Fibroblast of lung (primary cell): Measurements from ENCODE around the gene HDAC4. TPM values are rescaled to one million over a fixed set of nuclear protein-coding genes. Genes with fewer than 3 reads are reported as not detected.

Experiments used
- DNase-seq, 2 donors: peaks; one replicate each; pipeline versions ENCODE4 v3.0.0 to v3.0.0-alpha.2; 2010; ENCODE audit warnings: low read depth in 2 of 2
- H2AFZ ChIP-seq: 2 replicates; pipeline ENCODE4 v1.5.1; 2012; ENCODE audit warnings: low read length, control low read depth, inconsistent platforms
- H3K27ac ChIP-seq: 2 replicates; pipeline ENCODE4 v1.5.1; 2011; ENCODE audit warnings: low read length, control low read depth; ENCODE audit not compliant: insufficient read depth
- H3K27me3 ChIP-seq: 2 replicates; pipeline ENCODE4 v1.5.1; 2011; ENCODE audit warnings: mild to moderate bottlenecking, low read length; ENCODE audit not compliant: control insufficient read depth, insufficient read depth
- H3K36me3 ChIP-seq: 2 replicates; pipeline ENCODE4 v1.5.1; 2011; ENCODE audit warnings: low read length; ENCODE audit not compliant: control insufficient read depth, insufficient read depth
- H3K4me1 ChIP-seq: 2 replicates; pipeline ENCODE4 v1.5.1; 2011; ENCODE audit warnings: low read length; ENCODE audit not compliant: control insufficient read depth, insufficient read depth; ENCODE audit errors: extremely low read depth
- H3K4me2 ChIP-seq: 2 replicates; pipeline ENCODE4 v1.5.1; 2011; ENCODE audit warnings: low read length, control low read depth; ENCODE audit not compliant: insufficient read depth; ENCODE audit errors: extremely low read depth
- H3K4me3 ChIP-seq, 4 experiments: fragments of 200-600 bp in 1 of 4; sonication (generic) in 1 of 4; replicated peaks in 1 of 4; 2 replicates each; pipeline ENCODE4 v1.5.1; 2011 to 2016; ENCODE audit warnings: low read length in 4 of 4, low read depth in 3 of 4, mild to moderate bottlenecking in 3 of 4, control low read depth in 2 of 4, inconsistent platforms in 1 of 4, mixed read lengths in 1 of 4; ENCODE audit not compliant: insufficient read depth in 1 of 4; ENCODE audit errors: control extremely low read depth in 1 of 4
- H3K79me2 ChIP-seq: 2 replicates; pipeline ENCODE4 v1.5.1; 2012; ENCODE audit warnings: mild to moderate bottlenecking, low read length, inconsistent platforms; ENCODE audit not compliant: control insufficient read depth, insufficient read depth
- H3K9ac ChIP-seq: 2 replicates; pipeline ENCODE4 v1.5.1; 2011; ENCODE audit warnings: mild to moderate bottlenecking, low read length, control low read depth; ENCODE audit not compliant: insufficient read depth
- H3K9me3 ChIP-seq: 2 replicates; pipeline ENCODE4 v1.5.1; 2012; ENCODE audit warnings: low read depth, low read length; ENCODE audit not compliant: control insufficient read depth, insufficient read depth
- H4K20me1 ChIP-seq: 2 replicates; pipeline ENCODE4 v1.5.1; 2011; ENCODE audit warnings: low read length; ENCODE audit not compliant: control insufficient read depth, insufficient read depth; ENCODE audit errors: extremely low read depth
- EZH2 ChIP-seq: IDR thresholded peaks from 2 replicates; pipeline ENCODE4 v1.5.1; 2012; ENCODE audit warnings: low read length, control low read depth, mild to moderate bottlenecking; ENCODE audit errors: missing control alignments
- polyA plus RNA-seq, 2 donors: library from polyadenylated mRNA; depleted of rRNA in 1 of 2; stranded (reverse) in 1 of 2; unstranded in 1 of 2; fragments of >200 nt; gene quantifications; 2 replicates each; pipeline ENCODE4 v1.2.1, GENCODE V29; 2011 to 2012; ENCODE audit warnings: missing spikeins in 1 of 2
- total RNA-seq: library from RNA; depleted of rRNA; stranded (reverse); fragments of >200 nt; gene quantifications from 2 replicates; pipeline ENCODE4 v1.2.1, GENCODE V29; 2014
- TF ChIP-seq, protein P1 (sequence below), 2 donors: IDR thresholded peaks in 1 of 2; conservative IDR thresholded peaks in 1 of 2; 1 replicate in 1 of 2; 2 replicates in 1 of 2; pipeline ENCODE4 v1.5.1; 2011 to 2012; ENCODE audit warnings: low read length in 2 of 2, control low read depth in 1 of 2, inconsistent platforms in 1 of 2, low read depth in 1 of 2, mild to moderate bottlenecking in 1 of 2

HDAC4 gene
- total and polyA plus RNA-seq, 2 donors (not counting 1 experiment from before 2014, with no cell fraction given), result 7.4 to 19.8 TPM

DNA sequence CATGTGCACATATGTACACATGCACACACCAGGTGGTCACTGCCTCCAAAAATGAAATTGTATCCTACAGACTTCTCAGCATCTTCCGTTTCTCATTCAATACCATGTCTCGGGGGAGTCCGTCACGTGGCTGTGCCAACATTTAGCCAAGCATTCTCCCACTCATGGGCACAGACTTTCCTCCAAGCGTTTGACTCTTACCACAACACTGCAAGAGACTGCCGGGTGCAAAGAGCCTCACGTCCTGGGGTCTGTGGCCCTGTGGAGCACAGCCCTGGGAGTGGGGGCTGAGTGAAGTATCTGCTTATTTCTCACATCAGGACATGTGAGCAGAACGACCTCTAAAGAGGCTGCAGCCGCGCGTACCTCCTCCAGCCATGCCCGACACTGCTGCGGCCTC lies 28.0 kb downstream of the HDAC4 start:
- TF ChIP-seq, protein P1, sequence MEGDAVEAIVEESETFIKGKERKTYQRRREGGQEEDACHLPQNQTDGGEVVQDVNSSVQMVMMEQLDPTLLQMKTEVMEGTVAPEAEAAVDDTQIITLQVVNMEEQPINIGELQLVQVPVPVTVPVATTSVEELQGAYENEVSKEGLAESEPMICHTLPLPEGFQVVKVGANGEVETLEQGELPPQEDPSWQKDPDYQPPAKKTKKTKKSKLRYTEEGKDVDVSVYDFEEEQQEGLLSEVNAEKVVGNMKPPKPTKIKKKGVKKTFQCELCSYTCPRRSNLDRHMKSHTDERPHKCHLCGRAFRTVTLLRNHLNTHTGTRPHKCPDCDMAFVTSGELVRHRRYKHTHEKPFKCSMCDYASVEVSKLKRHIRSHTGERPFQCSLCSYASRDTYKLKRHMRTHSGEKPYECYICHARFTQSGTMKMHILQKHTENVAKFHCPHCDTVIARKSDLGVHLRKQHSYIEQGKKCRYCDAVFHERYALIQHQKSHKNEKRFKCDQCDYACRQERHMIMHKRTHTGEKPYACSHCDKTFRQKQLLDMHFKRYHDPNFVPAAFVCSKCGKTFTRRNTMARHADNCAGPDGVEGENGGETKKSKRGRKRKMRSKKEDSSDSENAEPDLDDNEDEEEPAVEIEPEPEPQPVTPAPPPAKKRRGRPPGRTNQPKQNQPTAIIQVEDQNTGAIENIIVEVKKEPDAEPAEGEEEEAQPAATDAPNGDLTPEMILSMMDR (conservative IDR thresholded peaks at IDR 0.05 in 1 of 2, IDR thresholded peaks at IDR 0.05 in 1 of 2; ENCODE audit: low read depth in 1 of 2, low read length in 2 of 2), result no peak
- no peak for TF ChIP-seq EZH2
- Histone ChIP-seq H3K27me3 (no peaks in the 10 kb centered on the region), H4K20me1 (no peaks in the 10 kb centered on the region), H3K4me2 (no peak overlapping the region), H3K4me1 (no peaks in the 10 kb centered on the region), H3K9ac (no peak overlapping the region), H3K36me3 (no peaks in the 10 kb centered on the region), H2AFZ (no peak overlapping the region), H3K9me3 (no peaks in the 10 kb centered on the region), H3K79me2 (no peaks in the 10 kb centered on the region), H3K27ac (no peak overlapping the region), H3K4me3 (no peak overlapping the region)
- DNase-seq, result no peak

DNA sequence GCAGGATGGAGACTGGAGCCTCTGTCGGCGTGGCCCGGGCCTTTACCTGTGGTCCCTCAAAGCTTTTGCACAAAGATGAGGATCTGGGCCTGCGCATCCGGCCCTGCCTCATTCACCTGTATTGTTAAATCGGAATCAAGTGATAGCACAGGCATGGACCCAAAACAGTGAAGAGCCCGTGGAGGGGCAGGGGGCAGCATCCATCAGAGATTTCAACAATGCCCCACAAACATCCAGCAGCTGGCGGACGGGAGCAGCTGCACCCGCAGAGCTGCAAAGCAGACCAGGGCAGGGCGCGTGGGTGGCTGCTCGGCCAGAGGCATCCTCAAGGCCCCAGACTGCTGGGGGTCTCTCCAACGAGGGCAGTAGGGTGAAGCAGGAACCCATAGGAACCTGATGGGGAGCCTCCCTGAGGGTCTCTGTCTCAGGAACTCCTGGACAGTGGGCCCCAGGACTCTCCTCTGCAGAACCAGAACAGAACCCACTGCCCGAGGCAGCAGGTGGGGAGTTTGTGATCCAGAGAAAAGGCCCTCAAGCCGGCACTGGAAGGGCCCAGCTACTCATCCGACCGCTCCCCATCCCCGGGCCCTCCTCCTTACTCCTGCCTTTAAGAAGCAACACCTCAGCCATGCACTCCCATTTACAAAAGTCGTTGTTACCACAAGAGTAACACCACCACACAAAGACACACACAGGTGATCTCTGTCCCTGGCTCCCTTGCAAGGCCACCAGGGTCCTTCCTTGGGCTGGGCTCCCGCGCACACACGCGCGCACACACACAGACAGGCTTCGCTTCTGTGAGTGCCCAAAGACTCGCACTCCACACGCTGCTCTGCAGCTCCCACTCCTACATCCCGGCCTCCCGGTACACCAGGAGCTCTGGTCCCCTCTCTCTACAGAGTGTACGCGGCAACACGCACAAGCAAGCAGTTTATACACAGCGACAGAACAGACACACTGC lies 28.8 kb downstream of the HDAC4 start:
- Histone ChIP-seq H3K4me2 (no peak overlapping the region), H3K36me3 (no peaks in the 10 kb centered on the region)
- DNase-seq, result no peak

More for the DNA sequence above, 28.8 kb downstream of the HDAC4 start:
- H3K27me3 ChIP-seq, result no peaks in the 10 kb centered on the region
- no peaks in the 10 kb centered on the region for H4K20me1 ChIP-seq
- H3K27ac ChIP-seq, result no peak overlapping the region
- TF ChIP-seq, protein P1 (conservative IDR thresholded peaks at IDR 0.05 in 1 of 2, IDR thresholded peaks at IDR 0.05 in 1 of 2; ENCODE audit: low read depth in 1 of 2, low read length in 2 of 2), result no peak
- H3K9me3 ChIP-seq, result no peaks in the 10 kb centered on the region
- H3K4me3 ChIP-seq, result no peak overlapping the region
- no peaks in the 10 kb centered on the region for H3K79me2 ChIP-seq
- H2AFZ ChIP-seq, result no peak overlapping the region
- no peak overlapping the region for H3K9ac ChIP-seq
- H3K4me1 ChIP-seq, result no peaks in the 10 kb centered on the region
